SK-MEL-5 (cell line): ENCODE results near the gene ADAMTS13. TPM values are rescaled to one million over a fixed set of nuclear protein-coding genes. Genes with fewer than 3 reads are reported as not detected.

ENCODE experiments used
- DNase-seq: peaks from one replicate; pipeline ENCODE4 v3.0.0-alpha.2; 2016; ENCODE audit warnings: low read depth, low spot score
- in situ Hi-C: cut with HindIII; loops from 2 replicates; pipeline ENCODE4 v1.10.0; 2016; ENCODE audit warnings: low sequenced_read_pairs, high pct_unique_total_duplicates, low pct_unique_long_range_greater_than_20kb
- total RNA-seq: library from RNA; depleted of rRNA; stranded (reverse); fragments of >200 nt; shearing (Covaris generic); gene quantifications from 2 replicates; pipeline ENCODE4 v1.2.3, GENCODE V29; 2014

The ADAMTS13 gene
- total RNA-seq, 1 experiment from 2014 or later = 1.7 TPM

GRCh38 chr9:133458643-133459312 lies 36.6 kb downstream of the ADAMTS13 start:
- no peak for DNase-seq
- in situ Hi-C loops = no loop called here

GRCh38 chr9:133459476-133460404 lies 37.6 kb downstream of the ADAMTS13 start, which contains the start of gene CACFD1:
TSS of gene CACFD1 (plus strand) at chr9:133459978. CDS start at chr9:133460067, 89 bp downstream.
- in situ Hi-C loops = no loop called here
- peak; percentile 92 for DNase-seq

GRCh38 chr9:133460405-133461175 lies 38.4 kb downstream of the ADAMTS13 start:
- DNase-seq = no peak
- in situ Hi-C loops = no loop called here

- DNase-seq = no peak
- in situ Hi-C loops = no loop called here
Observed at GRCh38 chr9:133461975-133462374, 39.8 kb downstream of the ADAMTS13 start.

- DNase-seq = no peak
- in situ Hi-C loops = no loop called here
Observed at GRCh38 chr9:133463234-133463863, 41.2 kb downstream of the ADAMTS13 start.

- DNase-seq = no peak
- in situ Hi-C loops = no loop called here
Observed at GRCh38 chr9:133463864-133464615, 41.9 kb downstream of the ADAMTS13 start.

- in situ Hi-C loops = no loop called here
Observed at GRCh38 chr9:133464638-133465037, 42.5 kb downstream of the ADAMTS13 start.

GRCh38 chr9:133465984-133466383 lies 43.8 kb downstream of the ADAMTS13 start:
- in situ Hi-C loops = no loop called here
- DNase-seq = no peak

More at GRCh38 chr9:133464638-133465037, 42.5 kb downstream of the ADAMTS13 start:
- no peak for DNase-seq

GRCh38 chr9:133467101-133467500 lies 44.9 kb downstream of the ADAMTS13 start:
- DNase-seq = no peak
- in situ Hi-C loops = no loop called here

- no peak for DNase-seq
- in situ Hi-C loops = no loop called here
Observed at GRCh38 chr9:133468374-133468773, 46.2 kb downstream of the ADAMTS13 start.

GRCh38 chr9:133468777-133469421 lies 46.7 kb downstream of the ADAMTS13 start:
- in situ Hi-C loops = no loop called here
- no peak for DNase-seq

- DNase-seq = no peak
- in situ Hi-C loops = no loop called here
Observed at GRCh38 chr9:133470427-133470924, 48.3 kb downstream of the ADAMTS13 start.

- in situ Hi-C loops = no loop called here
- no peak for DNase-seq
Observed at GRCh38 chr9:133470988-133471387, 48.8 kb downstream of the ADAMTS13 start.

- no peak for DNase-seq
- in situ Hi-C loops = no loop called here
Observed at GRCh38 chr9:133471551-133472276, 49.5 kb downstream of the ADAMTS13 start.

GRCh38 chr9:133472277-133472645 lies 50.1 kb downstream of the ADAMTS13 start:
- DNase-seq = no peak
- in situ Hi-C loops = no loop called here
